ENCODE data around the gene STK32B.

DNA sequence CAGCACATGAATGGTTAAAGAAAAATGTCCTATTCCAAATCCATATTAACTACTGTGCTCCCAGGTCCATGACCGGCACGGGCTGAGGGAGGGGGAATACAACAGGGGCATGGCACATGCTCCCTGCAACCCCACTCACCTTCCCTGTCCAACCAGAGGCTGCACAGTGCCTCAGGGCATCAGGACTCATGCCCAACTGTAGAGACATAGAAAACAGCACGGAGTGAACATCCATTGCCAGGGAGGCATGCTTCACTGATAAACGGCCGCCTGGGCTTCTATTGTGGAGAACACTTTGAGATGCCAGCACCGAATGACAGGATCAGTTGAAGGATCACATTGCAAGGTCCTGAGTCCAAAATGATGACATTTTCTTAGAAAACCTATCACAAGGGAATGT lies 140.6 kb downstream of the STK32B start:
- TF ChIP-seq, protein P1, sequence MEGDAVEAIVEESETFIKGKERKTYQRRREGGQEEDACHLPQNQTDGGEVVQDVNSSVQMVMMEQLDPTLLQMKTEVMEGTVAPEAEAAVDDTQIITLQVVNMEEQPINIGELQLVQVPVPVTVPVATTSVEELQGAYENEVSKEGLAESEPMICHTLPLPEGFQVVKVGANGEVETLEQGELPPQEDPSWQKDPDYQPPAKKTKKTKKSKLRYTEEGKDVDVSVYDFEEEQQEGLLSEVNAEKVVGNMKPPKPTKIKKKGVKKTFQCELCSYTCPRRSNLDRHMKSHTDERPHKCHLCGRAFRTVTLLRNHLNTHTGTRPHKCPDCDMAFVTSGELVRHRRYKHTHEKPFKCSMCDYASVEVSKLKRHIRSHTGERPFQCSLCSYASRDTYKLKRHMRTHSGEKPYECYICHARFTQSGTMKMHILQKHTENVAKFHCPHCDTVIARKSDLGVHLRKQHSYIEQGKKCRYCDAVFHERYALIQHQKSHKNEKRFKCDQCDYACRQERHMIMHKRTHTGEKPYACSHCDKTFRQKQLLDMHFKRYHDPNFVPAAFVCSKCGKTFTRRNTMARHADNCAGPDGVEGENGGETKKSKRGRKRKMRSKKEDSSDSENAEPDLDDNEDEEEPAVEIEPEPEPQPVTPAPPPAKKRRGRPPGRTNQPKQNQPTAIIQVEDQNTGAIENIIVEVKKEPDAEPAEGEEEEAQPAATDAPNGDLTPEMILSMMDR (IDR thresholded peaks at IDR 0.05), result no peak
- no peak for TF ChIP-seq POLR2A (IDR thresholded peaks at IDR 0.05)
- TF ChIP-seq EP300 (IDR thresholded peaks at IDR 0.05), result no peak
